Esophagus squamous epithelium (tissue), 4 donors: ENCODE data around the gene PDCD2.

Source experiments
- POLR2A ChIP-seq, 4 donors: fragments of 450-650 bp; IDR thresholded peaks; one replicate each; pipeline ENCODE4 v1.6.1; 2017; ENCODE audit warnings: antibody characterized with exemption in 4 of 4, mild to moderate bottlenecking in 4 of 4, moderate library complexity in 3 of 4
- TF ChIP-seq, protein P1 (sequence below), 6 experiments: fragments of 450-650 bp in 4 of 6; fragments of 200-600 bp in 2 of 6; sonication (generic) in 2 of 6; IDR thresholded peaks; one replicate each; pipeline ENCODE4 v1.5.1; 2016 to 2019; ENCODE audit warnings: antibody characterized with exemption in 6 of 6, mild to moderate bottlenecking in 4 of 6, moderate library complexity in 4 of 6

DNA sequence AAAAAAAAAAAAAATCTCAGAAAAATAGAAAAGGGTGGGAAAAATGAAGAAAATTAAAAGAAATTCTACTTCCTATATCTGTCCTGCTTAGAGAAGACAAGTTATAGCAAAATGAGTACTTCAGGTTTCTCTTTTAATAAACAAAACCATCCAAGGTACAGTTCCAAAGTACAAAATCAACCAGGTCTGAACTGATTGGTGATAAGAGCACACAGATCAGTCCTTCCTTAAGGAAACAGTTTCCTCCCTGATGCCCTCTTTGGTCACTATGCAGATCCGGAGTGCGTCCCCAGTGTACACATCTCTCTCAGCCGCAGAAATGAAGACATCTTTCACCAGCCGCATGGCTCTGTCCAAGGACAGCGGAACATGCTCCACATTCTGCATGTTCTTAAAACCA is 49.4 kb downstream of the PDCD2 start:
- TF ChIP-seq, protein P1, sequence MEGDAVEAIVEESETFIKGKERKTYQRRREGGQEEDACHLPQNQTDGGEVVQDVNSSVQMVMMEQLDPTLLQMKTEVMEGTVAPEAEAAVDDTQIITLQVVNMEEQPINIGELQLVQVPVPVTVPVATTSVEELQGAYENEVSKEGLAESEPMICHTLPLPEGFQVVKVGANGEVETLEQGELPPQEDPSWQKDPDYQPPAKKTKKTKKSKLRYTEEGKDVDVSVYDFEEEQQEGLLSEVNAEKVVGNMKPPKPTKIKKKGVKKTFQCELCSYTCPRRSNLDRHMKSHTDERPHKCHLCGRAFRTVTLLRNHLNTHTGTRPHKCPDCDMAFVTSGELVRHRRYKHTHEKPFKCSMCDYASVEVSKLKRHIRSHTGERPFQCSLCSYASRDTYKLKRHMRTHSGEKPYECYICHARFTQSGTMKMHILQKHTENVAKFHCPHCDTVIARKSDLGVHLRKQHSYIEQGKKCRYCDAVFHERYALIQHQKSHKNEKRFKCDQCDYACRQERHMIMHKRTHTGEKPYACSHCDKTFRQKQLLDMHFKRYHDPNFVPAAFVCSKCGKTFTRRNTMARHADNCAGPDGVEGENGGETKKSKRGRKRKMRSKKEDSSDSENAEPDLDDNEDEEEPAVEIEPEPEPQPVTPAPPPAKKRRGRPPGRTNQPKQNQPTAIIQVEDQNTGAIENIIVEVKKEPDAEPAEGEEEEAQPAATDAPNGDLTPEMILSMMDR (IDR thresholded peaks at IDR 0.05) = no peak
- TF ChIP-seq POLR2A (IDR thresholded peaks at IDR 0.05) = no peak
